ENCODE measurements around the gene FTO.

Gene FTO

GRCh38 chr16:54009464-54010176 is 305.7 kb downstream of the FTO start:
- DNase-seq (ENCODE audit: low spot score), result no peak

- no peak for DNase-seq (ENCODE audit: low spot score)
These were observed 311.2 kb downstream of the FTO start for GRCh38 chr16:54015147-54015546.

GRCh38 chr16:54022362-54022761 is 318.4 kb downstream of the FTO start:
- no peak for DNase-seq (ENCODE audit: low spot score)

GRCh38 chr16:54026456-54026855 is 322.5 kb downstream of the FTO start:
- peak; percentile 36 for DNase-seq (ENCODE audit: low spot score)

- no peak for DNase-seq (ENCODE audit: low spot score)
These were observed 323.1 kb downstream of the FTO start for GRCh38 chr16:54027062-54027461.

- DNase-seq (ENCODE audit: low spot score), result no peak
These were observed 323.6 kb downstream of the FTO start for GRCh38 chr16:54027558-54027957.

- no peak for DNase-seq (ENCODE audit: low spot score)
These were observed 324.0 kb downstream of the FTO start for GRCh38 chr16:54027995-54028394.

- DNase-seq (ENCODE audit: low spot score), result no peak
These were observed 326.5 kb downstream of the FTO start for GRCh38 chr16:54030451-54030850.

GRCh38 chr16:54031107-54031760 is 327.3 kb downstream of the FTO start:
- DNase-seq (ENCODE audit: low spot score), result no peak

GRCh38 chr16:54033747-54034146 is 329.8 kb downstream of the FTO start:
- DNase-seq (ENCODE audit: low spot score), result no peak

- DNase-seq (ENCODE audit: low spot score), result no peak
These were observed 330.7 kb downstream of the FTO start for GRCh38 chr16:54034684-54035083.

- DNase-seq (ENCODE audit: low spot score), result no peak
These were observed 336.5 kb downstream of the FTO start for GRCh38 chr16:54040480-54040879.

GRCh38 chr16:54040975-54041374 is 337.0 kb downstream of the FTO start:
- no peak for DNase-seq (ENCODE audit: low spot score)

- DNase-seq (ENCODE audit: low spot score), result no peak
These were observed 344.9 kb downstream of the FTO start for GRCh38 chr16:54048586-54049495.

GRCh38 chr16:54049591-54050458 is 345.9 kb downstream of the FTO start:
- DNase-seq (ENCODE audit: low spot score), result no peak

- no peak for DNase-seq (ENCODE audit: low spot score)
These were observed 346.7 kb downstream of the FTO start for GRCh38 chr16:54050459-54051210.

GRCh38 chr16:54051821-54052220 is 347.9 kb downstream of the FTO start:
- no peak for DNase-seq (ENCODE audit: low spot score)

- no peak for DNase-seq (ENCODE audit: low spot score)
These were observed 348.3 kb downstream of the FTO start for GRCh38 chr16:54052271-54052670.

GRCh38 chr16:54053891-54054820 is 350.2 kb downstream of the FTO start:
- no peak for DNase-seq (ENCODE audit: low spot score)

- DNase-seq (ENCODE audit: low spot score), result no peak
These were observed 351.2 kb downstream of the FTO start for GRCh38 chr16:54055191-54055590.
